GM23338 (cell line): ENCODE data around the gene ICAM2.

Experiments
- CREB1 ChIP-seq: fragments of 250-450 bp; sonication (Bioruptor Pico); IDR thresholded peaks from 2 replicates; pipeline ENCODE4 v1.5.0; 2020; ENCODE audit warnings: low read depth, mild to moderate bottlenecking, moderate library complexity
- EZH2 ChIP-seq: fragments of 200-600 bp; sonication (generic); IDR thresholded peaks from one replicate; pipeline ENCODE4 v1.8.0; 2017; ENCODE audit warnings: antibody characterized with exemption, mild to moderate bottlenecking, low read depth; ENCODE audit not compliant: unreplicated experiment
- EZH2phosphoT487 ChIP-seq: fragments of 200-600 bp; sonication (generic); IDR thresholded peaks from one replicate; pipeline ENCODE4 v1.8.1; 2018; ENCODE audit warnings: antibody characterized with exemption; ENCODE audit not compliant: unreplicated experiment
- POLR2AphosphoS5 ChIP-seq: IDR thresholded peaks from 2 replicates; pipeline ENCODE4 v1.6.1; 2016; ENCODE audit warnings: antibody characterized with exemption, low read depth
- REST ChIP-seq: IDR thresholded peaks from one replicate; pipeline ENCODE4 v1.6.1; 2018; ENCODE audit warnings: antibody characterized with exemption; ENCODE audit not compliant: unreplicated experiment
- ZNF331 ChIP-seq: fragments of 250-450 bp; sonication (Bioruptor Pico); IDR thresholded peaks from 2 replicates; pipeline ENCODE4 v1.5.0; 2020; ENCODE audit warnings: low read depth, mild to moderate bottlenecking, moderate library complexity
- TF ChIP-seq, protein P1 (sequence below), 2 experiments: fragments of 200-600 bp in 1 of 2; sonication (generic) in 1 of 2; conservative IDR thresholded peaks; 2 replicates each; pipeline versions ENCODE4 v1.5.1 to v1.6.1; 2016 to 2017; ENCODE audit warnings: antibody characterized with exemption in 2 of 2, low read depth in 2 of 2, mild to moderate bottlenecking in 2 of 2, moderate library complexity in 1 of 2
- TF ChIP-seq, protein P2 (sequence below): IDR thresholded peaks from 2 replicates; pipeline ENCODE4 v1.6.1; 2016; ENCODE audit warnings: antibody characterized with exemption

DNA sequence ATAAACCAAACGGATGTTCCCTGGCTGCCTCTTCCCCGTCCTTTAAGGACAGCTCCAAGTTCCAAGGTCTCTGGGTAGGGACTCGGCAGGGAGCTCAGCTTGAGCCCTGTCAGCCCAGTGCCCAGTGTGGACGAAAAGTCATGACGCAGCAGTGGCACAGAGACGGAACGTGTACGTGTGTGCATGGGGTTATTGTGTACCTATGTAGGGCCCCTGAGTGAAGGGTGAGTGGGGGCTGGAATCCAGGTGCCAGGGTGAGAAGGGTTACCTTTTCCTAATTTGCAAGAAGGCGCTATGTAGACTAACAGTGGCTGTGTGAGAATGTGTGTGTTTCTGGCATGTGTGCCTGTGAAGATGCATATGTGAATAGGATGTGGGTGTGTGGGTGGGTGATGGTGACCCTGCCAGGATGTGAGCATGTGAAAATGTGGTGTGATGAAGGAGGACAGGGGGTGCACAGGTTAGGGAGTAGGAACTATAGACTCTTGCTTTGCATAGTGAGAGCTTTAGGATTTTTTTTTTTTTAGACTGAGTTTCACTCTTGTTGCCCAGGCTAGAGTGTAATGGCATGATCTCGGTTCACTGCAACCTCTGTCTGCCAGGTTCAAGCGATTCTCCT is 53.7 kb downstream of the ICAM2 start:
- TF ChIP-seq, protein P1, sequence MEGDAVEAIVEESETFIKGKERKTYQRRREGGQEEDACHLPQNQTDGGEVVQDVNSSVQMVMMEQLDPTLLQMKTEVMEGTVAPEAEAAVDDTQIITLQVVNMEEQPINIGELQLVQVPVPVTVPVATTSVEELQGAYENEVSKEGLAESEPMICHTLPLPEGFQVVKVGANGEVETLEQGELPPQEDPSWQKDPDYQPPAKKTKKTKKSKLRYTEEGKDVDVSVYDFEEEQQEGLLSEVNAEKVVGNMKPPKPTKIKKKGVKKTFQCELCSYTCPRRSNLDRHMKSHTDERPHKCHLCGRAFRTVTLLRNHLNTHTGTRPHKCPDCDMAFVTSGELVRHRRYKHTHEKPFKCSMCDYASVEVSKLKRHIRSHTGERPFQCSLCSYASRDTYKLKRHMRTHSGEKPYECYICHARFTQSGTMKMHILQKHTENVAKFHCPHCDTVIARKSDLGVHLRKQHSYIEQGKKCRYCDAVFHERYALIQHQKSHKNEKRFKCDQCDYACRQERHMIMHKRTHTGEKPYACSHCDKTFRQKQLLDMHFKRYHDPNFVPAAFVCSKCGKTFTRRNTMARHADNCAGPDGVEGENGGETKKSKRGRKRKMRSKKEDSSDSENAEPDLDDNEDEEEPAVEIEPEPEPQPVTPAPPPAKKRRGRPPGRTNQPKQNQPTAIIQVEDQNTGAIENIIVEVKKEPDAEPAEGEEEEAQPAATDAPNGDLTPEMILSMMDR (conservative IDR thresholded peaks at IDR 0.05; ENCODE audit: low read depth in 2 of 2) = no peak
- TF ChIP-seq CREB1 (CRISPR knock-in tag) (no peak), EZH2phosphoT487 (no peak), POLR2AphosphoS5 (no peak), ZNF331 (no peak), REST (no peak), EZH2 (no peak)
- TF ChIP-seq, protein P2, sequence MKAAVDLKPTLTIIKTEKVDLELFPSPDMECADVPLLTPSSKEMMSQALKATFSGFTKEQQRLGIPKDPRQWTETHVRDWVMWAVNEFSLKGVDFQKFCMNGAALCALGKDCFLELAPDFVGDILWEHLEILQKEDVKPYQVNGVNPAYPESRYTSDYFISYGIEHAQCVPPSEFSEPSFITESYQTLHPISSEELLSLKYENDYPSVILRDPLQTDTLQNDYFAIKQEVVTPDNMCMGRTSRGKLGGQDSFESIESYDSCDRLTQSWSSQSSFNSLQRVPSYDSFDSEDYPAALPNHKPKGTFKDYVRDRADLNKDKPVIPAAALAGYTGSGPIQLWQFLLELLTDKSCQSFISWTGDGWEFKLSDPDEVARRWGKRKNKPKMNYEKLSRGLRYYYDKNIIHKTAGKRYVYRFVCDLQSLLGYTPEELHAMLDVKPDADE = no peak
